H9 (cell line): Measurements from ENCODE around the gene TTC6. TPM values are rescaled to one million over a fixed set of nuclear protein-coding genes. Genes with fewer than 3 reads are reported as not detected.

Experiments
- DNase-seq: peaks from one replicate; pipeline ENCODE4 v3.0.0-alpha.2; 2017
- H2AFZ ChIP-seq: one replicate; pipeline ENCODE4 v1.6.1; 2013; ENCODE audit warnings: mild to moderate bottlenecking, low read length, control low read depth, moderate library complexity
- H2AK5ac ChIP-seq: 2 replicates; pipeline ENCODE4 v1.6.1; 2013; ENCODE audit warnings: low read length, control low read depth, mixed read lengths; ENCODE audit not compliant: insufficient read length
- H2BK120ac ChIP-seq: one replicate; pipeline ENCODE4 v1.6.1; 2013; ENCODE audit warnings: low read depth, mild to moderate bottlenecking, low read length, control low read depth, inconsistent platforms; ENCODE audit not compliant: poor library complexity, severe bottlenecking
- H2BK12ac ChIP-seq: 2 replicates; pipeline ENCODE4 v1.6.1; 2013; ENCODE audit warnings: low read length, control low read depth, mixed read lengths, low read depth; ENCODE audit not compliant: insufficient read length
- H2BK15ac ChIP-seq: 2 replicates; pipeline ENCODE4 v1.6.1; 2013; ENCODE audit warnings: low read depth, low read length, control low read depth
- H2BK20ac ChIP-seq: one replicate; pipeline ENCODE4 v1.6.1; 2013; ENCODE audit warnings: low read depth, mild to moderate bottlenecking, low read length, control low read depth, inconsistent platforms; ENCODE audit not compliant: poor library complexity, severe bottlenecking
- H2BK5ac ChIP-seq: 2 replicates; pipeline ENCODE4 v1.6.1; 2013; ENCODE audit warnings: low read length, control low read depth, mixed read lengths; ENCODE audit not compliant: insufficient read length
- H3K14ac ChIP-seq: 2 replicates; pipeline ENCODE4 v1.6.1; 2013; ENCODE audit warnings: low read length, control low read depth; ENCODE audit not compliant: insufficient read depth
- H3K18ac ChIP-seq: 2 replicates; pipeline ENCODE4 v1.6.1; 2013; ENCODE audit warnings: low read depth, mild to moderate bottlenecking, mixed read lengths, low read length, control low read depth; ENCODE audit not compliant: insufficient read length
- H3K23ac ChIP-seq: 2 replicates; pipeline ENCODE4 v1.6.1; 2013; ENCODE audit warnings: low read length, control low read depth, mixed read lengths, low read depth; ENCODE audit not compliant: insufficient read length
- H3K23me2 ChIP-seq: 2 replicates; pipeline ENCODE4 v1.6.1; 2013; ENCODE audit warnings: low read depth, mild to moderate bottlenecking, mixed read lengths, low read length, control low read depth; ENCODE audit not compliant: insufficient read length, poor library complexity, severe bottlenecking
- H3K27ac ChIP-seq: 2 replicates; pipeline ENCODE4 v1.5.1; 2013; ENCODE audit warnings: low read length, control low read depth, mixed read lengths, low read depth; ENCODE audit not compliant: insufficient read length
- H3K27me3 ChIP-seq: 2 replicates; pipeline ENCODE4 v1.6.1; 2013; ENCODE audit warnings: low read length, control low read depth, inconsistent platforms; ENCODE audit not compliant: insufficient read depth
- H3K4ac ChIP-seq: 2 replicates; pipeline ENCODE4 v1.6.1; 2013; ENCODE audit warnings: low read depth, mild to moderate bottlenecking, control low read depth, inconsistent platforms, low read length, moderate library complexity
- H3K4me1 ChIP-seq: 2 replicates; pipeline ENCODE4 v1.6.1; 2013; ENCODE audit warnings: low read length, control low read depth, inconsistent platforms; ENCODE audit not compliant: insufficient read depth
- H3K4me2 ChIP-seq: 2 replicates; pipeline ENCODE4 v1.6.1; 2013; ENCODE audit warnings: low read length, control low read depth, mixed read lengths; ENCODE audit not compliant: insufficient read length, insufficient read depth
- H3K56ac ChIP-seq: 2 replicates; pipeline ENCODE4 v1.6.1; 2013; ENCODE audit warnings: low read depth, mild to moderate bottlenecking, mixed read lengths, low read length, control low read depth; ENCODE audit not compliant: insufficient read length
- H3K79me1 ChIP-seq: 2 replicates; pipeline ENCODE4 v1.6.1; 2013; ENCODE audit warnings: low read depth, mild to moderate bottlenecking, moderate library complexity, low read length, control low read depth, inconsistent platforms; ENCODE audit not compliant: insufficient read depth, poor library complexity, severe bottlenecking
- H3K79me2 ChIP-seq: 2 replicates; pipeline ENCODE4 v1.6.1; 2013; ENCODE audit warnings: low read length, control low read depth, inconsistent platforms; ENCODE audit not compliant: insufficient read depth
- H3K9ac ChIP-seq: 2 replicates; pipeline ENCODE4 v1.6.1; 2013; ENCODE audit warnings: low read length, control low read depth, mixed read lengths; ENCODE audit not compliant: insufficient read length; ENCODE audit errors: extremely low read depth
- H3K9me3 ChIP-seq: one replicate; pipeline ENCODE4 v1.6.1; 2013; ENCODE audit warnings: low read depth, low read length, inconsistent platforms; ENCODE audit not compliant: control insufficient read depth
- H3T11ph ChIP-seq: one replicate; pipeline ENCODE4 v1.6.1; 2013; ENCODE audit warnings: mild to moderate bottlenecking, low read length, control low read depth, inconsistent platforms
- H4K20me1 ChIP-seq: one replicate; pipeline ENCODE4 v1.6.1; 2013; ENCODE audit not compliant: control insufficient read depth, insufficient read length, insufficient read depth
- H4K5ac ChIP-seq: 2 replicates; pipeline ENCODE4 v1.6.1; 2013; ENCODE audit warnings: low read depth, mild to moderate bottlenecking, mixed read lengths, low read length, control low read depth; ENCODE audit not compliant: insufficient read length
- H4K8ac ChIP-seq: replicated peaks from 2 replicates; pipeline ENCODE4 v1.6.1; 2013; ENCODE audit warnings: low read length, control low read depth, mixed read lengths, low read depth; ENCODE audit not compliant: insufficient read length
- H4K91ac ChIP-seq: 2 replicates; pipeline ENCODE4 v1.6.1; 2013; ENCODE audit warnings: low read depth, mild to moderate bottlenecking, moderate library complexity, mixed read lengths, low read length, control low read depth; ENCODE audit not compliant: insufficient read length
- H3K27ac Mint-ChIP-seq, 3 experiments: 2 replicates in 2 of 3; 3 replicates in 1 of 3; pipeline ENCODE4 v1.8.0; 2020 to 2021; ENCODE audit warnings: mixed read lengths in 3 of 3, mild to moderate bottlenecking in 1 of 3, moderate library complexity in 1 of 3
- H3K27me3 Mint-ChIP-seq: 2 replicates; pipeline ENCODE4 v1.8.0; 2021; ENCODE audit warnings: low read depth, mild to moderate bottlenecking, moderate library complexity, mixed read lengths
- H3K36me3 Mint-ChIP-seq, 3 experiments: 2 replicates in 2 of 3; 3 replicates in 1 of 3; pipeline ENCODE4 v1.8.0; 2020 to 2021; ENCODE audit warnings: low read depth in 3 of 3, mixed read lengths in 3 of 3; ENCODE audit not compliant: insufficient read depth in 1 of 3
- H3K4me1 Mint-ChIP-seq, 2 experiments: 2 replicates each; pipeline ENCODE4 v1.8.0; 2020; ENCODE audit warnings: mixed read lengths in 2 of 2
- H3K4me3 Mint-ChIP-seq, 2 experiments: 2 replicates in 1 of 2; 3 replicates in 1 of 2; pipeline ENCODE4 v1.8.0; 2020 to 2021; ENCODE audit warnings: mild to moderate bottlenecking in 2 of 2, mixed read lengths in 2 of 2, moderate library complexity in 1 of 2
- H3K9me3 Mint-ChIP-seq, 2 experiments: 2 replicates in 1 of 2; 3 replicates in 1 of 2; pipeline ENCODE4 v1.8.0; 2020; ENCODE audit warnings: mild to moderate bottlenecking in 2 of 2, mixed read lengths in 2 of 2, moderate library complexity in 1 of 2
- CTCF ChIP-seq: fragments of 200-600 bp; sonication (generic); conservative IDR thresholded peaks from 3 replicates; pipeline ENCODE4 v1.8.0; 2021; ENCODE audit warnings: antibody characterized with exemption, mild to moderate bottlenecking
- WGBS: extraction: QIAGEN DNeasy Blood & Tissue Kit; methylation state at CpG from one replicate; pipeline ENCODE4 v1.1.7; 2013; ENCODE audit warnings: missing lambda C conversion rate, low lambda C conversion rate, mixed read lengths; ENCODE audit not compliant: insufficient read length; ENCODE audit errors: extremely low coverage; 5-methylcytosine and 5-hydroxymethylcytosine counted together
- total RNA-seq: library from RNA; stranded (reverse); gene quantifications from 2 replicates; pipeline ENCODE4 v1.2.1, GENCODE V29; 2021

TTC6 gene
- total RNA-seq, 1 experiment from 2014 or later, result 0.24 TPM

- Histone ChIP-seq H2AFZ (no peak overlapping the region), H3K23ac (no peak overlapping the region), H4K5ac (no peak overlapping the region), H3K18ac (no peak overlapping the region), H3K9me3 (no peaks in the 10 kb centered on the region), H3K27me3 (peaks cover 77% of the 10 kb centered on the region), H3K4me2 (no peak overlapping the region), H2AK5ac (no peak overlapping the region), H4K91ac (no peak overlapping the region), H3K27ac (no peak overlapping the region), H3K14ac (no peak overlapping the region), H3T11ph (no peak overlapping the region), H2BK120ac (no peak overlapping the region), H2BK5ac (no peak overlapping the region), H3K9ac (no peak overlapping the region), H3K23me2 (peaks cover 10% of the 10 kb centered on the region), H4K20me1 (no peaks in the 10 kb centered on the region), H2BK15ac (no peak overlapping the region), H4K8ac (no peak overlapping the region), H3K4me1 (peaks cover 3% of the 10 kb centered on the region; the same call in 1 of the 2 replicates), H3K79me1 (no peaks in the 10 kb centered on the region), H3K79me2 (no peaks in the 10 kb centered on the region), H3K56ac (no peak overlapping the region), H3K4ac (no peak overlapping the region), H2BK12ac (no peak overlapping the region), H2BK20ac (no peak overlapping the region)
- H3K9me3 Mint-ChIP-seq, result peaks cover 0 to 9% of the 10 kb centered on the region in 2 experiments; a peak in 4 of 5 replicates
- peaks cover 22 to 49% of the 10 kb centered on the region in 2 experiments for H3K4me1 Mint-ChIP-seq
- no peak overlapping the region for H3K27ac Mint-ChIP-seq
- TF ChIP-seq CTCF, result no peak
- no peak overlapping the region; a peak in 1 of 5 replicates for H3K4me3 Mint-ChIP-seq
- H3K27me3 Mint-ChIP-seq, result peaks cover 99% of the 10 kb centered on the region
- H3K36me3 Mint-ChIP-seq, result no peaks in the 10 kb centered on the region; a peak in 1 of 7 replicates
- no CpG with 5 or more reads among the region's 10 CpGs for WGBS
- no peak for DNase-seq
These were observed 9.2 kb upstream of the TTC6 start for GRCh38 chr14:37585971-37586796.
